Panc1 (cell line): Measurements from ENCODE around the gene NGEF. TPM values are rescaled to one million over a fixed set of nuclear protein-coding genes. Genes with fewer than 3 reads are reported as not detected.
A peak's percentile ranks its signal among the peaks of the same experiment; 100 is the strongest.

Experiments used
- ATAC-seq: fragments of 200-7000 bp; cut with Tn5 transposase; 2 replicates; pipeline ENCODE4 v1.9.1; 2020; ENCODE audit warnings: mild to moderate bottlenecking, moderate library complexity
- BruUV-seq: library from RNA; stranded (reverse); fragments of 400-500 nt; replicated peaks from 2 replicates; lab custom pipeline; 2021; lab: Mats Ljungman, UMichigan
- CTCF ChIA-PET: fragments of 300-600 bp; sonication (Branson Sonifier 250); formaldehyde crosslinking; loops from one replicate; lab custom pipeline; 2022; ENCODE audit warnings: antibody characterized with exemption; lab: Charles Lee
- POLR2A ChIA-PET: fragments of 300-600 bp; sonication (Branson Sonifier 250); formaldehyde crosslinking; loops from one replicate; lab custom pipeline; 2022; ENCODE audit warnings: antibody characterized with exemption; lab: Charles Lee
- DNase-seq: peaks from one replicate; pipeline ENCODE4 v3.0.0-alpha.2; 2010; ENCODE audit warnings: low read depth, low spot score
- H3K27ac ChIP-seq: 2 replicates; pipeline ENCODE4 v1.5.1; 2011; ENCODE audit warnings: mild to moderate bottlenecking, low read length, inconsistent platforms
- H3K27me3 ChIP-seq: fragments of 200-500 bp; sonication (Bioruptor generic); 2 replicates; pipeline ENCODE4 v1.6.0; 2014; ENCODE audit warnings: low read length, inconsistent platforms; ENCODE audit not compliant: control insufficient read depth, insufficient read depth
- H3K36me3 ChIP-seq: fragments of 200-500 bp; sonication (Bioruptor generic); 2 replicates; pipeline ENCODE4 v1.5.1; 2014; ENCODE audit warnings: inconsistent platforms, mild to moderate bottlenecking, low read length, moderate library complexity; ENCODE audit not compliant: control insufficient read depth, insufficient read depth
- H3K4me1 ChIP-seq: 2 replicates; pipeline ENCODE4 v1.5.1; 2011; ENCODE audit warnings: inconsistent platforms, mild to moderate bottlenecking, low read length, moderate library complexity; ENCODE audit not compliant: control insufficient read depth, insufficient read depth
- H3K4me3 ChIP-seq, 2 experiments: 2 replicates each; pipeline ENCODE4 v1.5.1; 2011 to 2012; ENCODE audit warnings: low read depth in 2 of 2, low read length in 2 of 2, mild to moderate bottlenecking in 2 of 2, inconsistent platforms in 1 of 2, moderate library complexity in 1 of 2
- H3K9me3 ChIP-seq: fragments of 200-500 bp; sonication (Bioruptor generic); 2 replicates; pipeline ENCODE4 v1.5.1; 2014; ENCODE audit warnings: low read depth, mild to moderate bottlenecking, inconsistent platforms, low read length, moderate library complexity; ENCODE audit not compliant: control insufficient read depth, insufficient read depth
- CTCF ChIP-seq: fragments of 450-650 bp; IDR thresholded peaks from 2 replicates; pipeline ENCODE4 v1.5.1; 2017; ENCODE audit warnings: mild to moderate bottlenecking
- POLR2AphosphoS5 ChIP-seq: IDR thresholded peaks from 2 replicates; pipeline ENCODE4 v1.6.1; 2012; ENCODE audit warnings: mild to moderate bottlenecking, low read depth, low read length, moderate library complexity
- REST ChIP-seq, 2 experiments: IDR thresholded peaks; 2 replicates each; pipeline ENCODE4 v1.6.1; 2011 to 2012; ENCODE audit warnings: low read depth in 2 of 2, control low read depth in 1 of 2, low read length in 1 of 2, mild to moderate bottlenecking in 1 of 2, moderate library complexity in 1 of 2; ENCODE audit not compliant: insufficient read depth in 1 of 2
- SIN3A ChIP-seq: IDR thresholded peaks from 2 replicates; pipeline ENCODE4 v1.6.1; 2012; ENCODE audit warnings: low read depth, mild to moderate bottlenecking, low read length, moderate library complexity, borderline replicate concordance; ENCODE audit not compliant: insufficient read depth
- TCF7L2 ChIP-seq: IDR thresholded peaks from 2 replicates; pipeline ENCODE4 v1.6.1; 2011; ENCODE audit warnings: mild to moderate bottlenecking, low read depth, low read length, inconsistent platforms
- in situ Hi-C: cut with HindIII; loops from 2 replicates; pipeline ENCODE4 v1.10.0; 2016; ENCODE audit warnings: low sequenced_read_pairs, low pct_unique_long_range_greater_than_20kb
- intact Hi-C: fragments of 100-400 bp; cut with micrococcal nuclease; formaldehyde crosslinking; loops from one replicate; pipeline ENCODE4 v1.10.0; 2022; ENCODE audit not compliant: unreplicated experiment
- total RNA-seq: library from RNA; stranded (reverse); gene quantifications from one replicate; pipeline ENCODE4 v1.2.1, GENCODE V29; 2021; ENCODE audit not compliant: unreplicated experiment

Gene NGEF
- total RNA-seq, 1 experiment from 2014 or later: 17.8 TPM

- no TSS peak for BruUV-seq
- no peak for ATAC-seq
These were observed 155.9 kb downstream of the NGEF start for GRCh38 chr2:232857158-232857563.

GRCh38 chr2:232854082-232854481 is 159.0 kb downstream of the NGEF start:
- DNase-seq (no peak), ATAC-seq (no peak)
- no TSS peak for BruUV-seq
- intact Hi-C loops (no loop called here), in situ Hi-C loops (no loop called here)
- Histone ChIP-seq H3K36me3 (peaks cover 19% of the 10 kb centered on the region), H3K9me3 (no peaks in the 10 kb centered on the region), H3K4me1 (peaks cover 16% of the 10 kb centered on the region), H3K27me3 (no peaks in the 10 kb centered on the region), H3K4me3 (no peak overlapping the region), H3K27ac (peak overlapping the region; percentile 10; the same call in 1 of the 2 replicates)
- ChIA-PET CTCF (no interaction called here), POLR2A (no interaction called here)
- TF ChIP-seq POLR2AphosphoS5 (no peak), CTCF (no peak), TCF7L2 (no peak), REST (IDR thresholded peaks at IDR 0.05; ENCODE audit: insufficient read depth in 1 of 2, low read depth in 2 of 2, low read length in 1 of 2) (no peak), SIN3A (no peak)

More at GRCh38 chr2:232857158-232857563, 155.9 kb downstream of the NGEF start:
- Histone ChIP-seq H3K9me3 (no peaks in the 10 kb centered on the region), H3K4me3 (no peak overlapping the region), H3K27ac (no peak overlapping the region), H3K4me1 (peaks cover 16% of the 10 kb centered on the region), H3K27me3 (no peaks in the 10 kb centered on the region), H3K36me3 (peaks cover 12% of the 10 kb centered on the region)
- TF ChIP-seq POLR2AphosphoS5: no peak
- no peak for TF ChIP-seq SIN3A
- no peak for TF ChIP-seq CTCF
- TF ChIP-seq REST (IDR thresholded peaks at IDR 0.05; ENCODE audit: insufficient read depth in 1 of 2, low read depth in 2 of 2, low read length in 1 of 2): no peak
- TF ChIP-seq TCF7L2: no peak
- intact Hi-C loops (no loop called here), in situ Hi-C loops (no loop called here)
- CTCF ChIA-PET: no interaction called here
- DNase-seq: no peak
- POLR2A ChIA-PET: interaction anchor here (0.6 kb wide), 1 partner anchor 77 kb away, joined by 16 read pairs; no protein-coding TSS in a partner anchor
